ENCODE data around the gene POLQ.
"Not testable (repeated sequence)": the region's sequence is repeated elsewhere in the genome, so short reads cannot be mapped to it uniquely, and the experiment has no call there.

Gene POLQ

DNA sequence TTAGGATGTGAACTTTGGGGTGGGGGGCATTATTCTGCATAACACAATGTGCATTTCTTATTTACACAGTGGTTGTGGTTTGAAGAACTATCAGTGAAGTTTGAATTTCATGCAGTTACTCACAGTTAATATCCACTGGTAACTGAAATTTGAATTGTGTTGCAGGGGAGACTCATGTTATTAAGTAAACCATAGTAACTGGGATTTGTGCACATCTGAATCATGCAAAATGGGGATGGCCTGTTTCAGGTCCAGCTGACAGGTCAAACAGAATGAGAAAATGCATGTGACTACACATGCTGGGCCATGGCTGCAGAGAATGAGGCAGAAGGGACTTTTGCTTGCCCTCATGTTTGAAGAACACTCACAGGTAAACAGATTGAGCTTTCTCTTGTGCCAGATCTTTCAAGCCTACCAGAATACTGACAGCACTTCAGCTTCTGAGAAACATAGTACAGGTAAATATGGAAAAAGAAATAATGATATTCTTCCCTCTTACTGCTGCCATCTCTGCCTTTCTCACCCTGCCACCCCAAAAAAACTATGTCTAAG lies 115.0 kb downstream of the POLQ start:
- no peak for DNase-seq (ENCODE audit: low read depth in 2 of 2)

DNA sequence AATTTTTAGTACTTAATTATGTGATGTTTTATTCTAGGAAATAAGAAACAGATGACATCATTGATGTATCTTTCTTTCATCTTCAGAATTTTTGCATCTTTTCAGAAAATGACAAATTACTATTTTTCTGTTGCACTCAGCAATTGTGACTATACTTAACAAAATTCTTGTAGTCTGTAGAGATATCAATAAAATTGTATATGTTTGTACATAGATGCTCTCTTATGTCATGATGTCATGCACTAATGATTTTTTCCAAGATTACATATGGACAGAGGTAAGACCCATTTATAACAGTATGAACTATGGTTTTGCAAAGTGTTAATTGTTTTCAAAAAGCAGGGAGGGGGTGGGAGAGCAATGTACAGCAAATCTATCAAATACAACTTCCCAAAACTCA lies 121.2 kb downstream of the POLQ start:
- no peak for DNase-seq (ENCODE audit: low read depth in 2 of 2)

DNA sequence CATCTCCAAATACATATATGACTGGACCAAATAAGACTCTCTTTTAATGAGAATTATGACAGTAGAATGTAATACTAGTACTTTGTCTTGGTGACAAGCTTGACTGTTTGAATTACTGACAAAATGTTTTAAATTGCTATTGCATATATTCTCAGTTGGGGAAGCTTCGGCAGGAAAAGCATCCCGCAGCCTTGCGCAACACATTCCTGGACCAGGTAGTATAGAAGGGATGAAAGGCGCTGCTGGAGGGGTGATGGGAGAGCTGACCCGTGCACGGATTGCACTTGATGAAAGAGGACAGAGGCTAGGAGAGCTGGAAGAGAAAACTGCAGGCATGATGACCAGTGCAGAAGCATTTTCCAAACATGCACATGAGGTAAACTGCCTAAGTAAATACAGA lies 127.6 kb downstream of the POLQ start:
- DNase-seq (ENCODE audit: low read depth in 2 of 2) = no peak

DNA sequence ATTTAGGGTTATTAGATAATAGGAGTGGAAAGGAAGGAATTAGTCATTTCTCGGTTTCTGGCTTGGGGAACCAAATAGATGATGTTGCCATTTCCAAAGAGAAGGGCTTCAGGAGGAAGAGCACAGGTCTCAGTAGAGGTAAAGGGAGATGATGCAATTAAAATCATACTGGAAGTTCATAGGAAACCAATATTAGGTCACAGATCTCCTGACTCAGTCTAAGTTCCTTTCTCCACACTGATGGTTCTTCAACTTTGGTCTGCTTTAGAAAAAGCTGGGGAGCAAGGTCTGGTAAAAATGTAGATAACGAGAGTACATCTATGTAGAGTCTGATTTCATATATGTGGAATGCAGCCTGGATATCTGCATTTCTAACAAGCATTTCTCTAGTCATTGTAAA lies 130.9 kb downstream of the POLQ start:
- no peak for DNase-seq (ENCODE audit: low read depth in 2 of 2)

DNA sequence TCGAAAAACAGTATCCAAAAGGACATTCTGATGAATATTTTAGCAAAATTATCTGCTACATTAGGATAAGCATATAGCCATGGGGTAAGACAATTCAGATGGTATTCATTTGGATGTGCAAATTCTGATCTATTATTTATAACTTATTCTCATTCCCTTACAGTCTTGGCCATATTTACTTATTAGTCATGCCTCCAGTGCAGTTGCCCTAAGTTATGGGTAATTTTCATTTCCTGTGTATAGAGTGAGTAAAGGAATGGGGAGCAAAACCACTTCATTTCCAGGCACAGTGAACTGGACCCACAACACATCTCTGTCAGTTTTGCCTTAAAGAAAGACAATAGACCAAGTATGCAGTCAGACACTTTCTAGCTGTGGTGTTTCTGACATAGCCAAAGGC lies 134.3 kb downstream of the POLQ start:
- no peak for DNase-seq (ENCODE audit: low read depth in 2 of 2)

DNA sequence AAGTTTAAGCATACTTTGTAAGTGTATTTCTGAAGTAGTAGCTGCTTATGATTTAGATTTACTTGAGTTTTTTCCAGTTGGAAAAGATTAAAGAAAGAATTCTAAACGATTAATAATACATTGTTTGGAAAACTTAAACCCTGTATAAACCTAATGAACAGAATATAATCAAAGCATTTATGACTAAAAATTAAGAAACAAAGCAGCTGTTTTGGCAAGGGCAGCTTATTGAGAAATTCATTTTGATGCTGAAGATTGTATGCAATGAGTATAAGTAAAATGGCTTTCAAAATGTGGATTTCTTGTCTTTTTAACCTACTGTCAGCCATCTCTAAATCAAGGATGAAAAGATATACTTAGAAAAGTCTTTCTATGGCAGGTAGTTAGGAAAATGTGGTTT lies 140.2 kb downstream of the POLQ start:
- DNase-seq (ENCODE audit: low read depth in 2 of 2) = no peak

DNA sequence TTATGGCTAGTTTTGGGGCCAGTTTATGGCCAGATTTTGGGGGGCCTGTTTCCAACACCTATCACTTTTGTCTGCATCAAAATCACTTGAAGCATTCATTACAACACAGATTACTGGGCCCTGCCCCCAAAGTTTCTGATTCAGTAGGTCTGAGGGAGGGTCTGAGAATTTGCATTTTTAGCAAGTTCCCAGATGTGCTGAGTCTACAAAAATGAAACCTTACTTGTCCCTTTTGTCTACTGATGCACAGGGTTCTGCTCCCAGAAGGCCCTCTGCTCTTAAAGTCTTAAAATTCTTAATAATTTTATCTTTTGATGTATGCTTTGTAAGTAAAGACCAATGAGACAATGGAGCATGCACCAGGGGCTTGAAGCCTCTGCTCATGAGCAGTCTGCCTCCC lies 146.0 kb downstream of the POLQ start:
- DNase-seq (ENCODE audit: low read depth in 2 of 2) = no peak

DNA sequence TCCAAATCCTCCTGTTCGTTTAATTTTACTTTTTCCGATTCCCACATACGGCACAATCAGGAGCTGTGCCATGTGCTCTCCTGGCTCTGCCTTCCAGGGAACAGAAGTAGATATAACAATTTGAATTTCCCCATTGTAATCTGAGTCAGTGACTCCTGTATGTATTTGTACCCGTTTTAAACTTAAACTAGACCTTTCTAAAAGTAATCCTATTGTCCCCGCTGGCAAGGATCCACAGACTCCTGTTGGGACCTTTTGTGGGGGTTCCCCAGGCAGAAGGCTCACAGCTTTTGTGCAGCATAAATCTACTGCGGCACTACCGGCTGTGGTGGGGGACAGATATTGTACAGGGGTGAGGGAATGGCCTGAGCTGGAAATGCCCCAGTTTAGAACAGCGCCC lies 147.7 kb downstream of the POLQ start:
- DNase-seq (ENCODE audit: low read depth in 2 of 2) = not testable (repeated sequence)

DNA sequence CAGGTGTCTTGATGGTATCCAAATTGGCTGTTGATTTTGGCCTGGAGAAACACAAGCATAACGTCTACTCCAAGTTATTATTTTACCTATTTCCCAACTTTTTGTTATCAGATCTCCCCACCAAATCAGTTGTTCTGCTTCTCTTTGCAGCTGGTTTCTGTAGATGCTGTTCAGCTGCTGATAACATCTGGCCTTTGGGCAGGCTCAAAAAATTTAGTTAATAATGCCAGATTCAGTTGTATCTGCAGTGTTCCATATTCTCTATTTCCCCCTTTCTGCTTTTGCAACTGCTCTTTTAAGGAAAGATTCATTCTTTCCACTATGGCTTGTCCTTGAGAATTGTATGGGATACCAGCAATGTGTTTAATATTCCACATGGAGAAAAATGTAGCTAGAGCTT lies 149.8 kb downstream of the POLQ start:
- DNase-seq (ENCODE audit: low read depth in 2 of 2) = not testable (repeated sequence)

DNA sequence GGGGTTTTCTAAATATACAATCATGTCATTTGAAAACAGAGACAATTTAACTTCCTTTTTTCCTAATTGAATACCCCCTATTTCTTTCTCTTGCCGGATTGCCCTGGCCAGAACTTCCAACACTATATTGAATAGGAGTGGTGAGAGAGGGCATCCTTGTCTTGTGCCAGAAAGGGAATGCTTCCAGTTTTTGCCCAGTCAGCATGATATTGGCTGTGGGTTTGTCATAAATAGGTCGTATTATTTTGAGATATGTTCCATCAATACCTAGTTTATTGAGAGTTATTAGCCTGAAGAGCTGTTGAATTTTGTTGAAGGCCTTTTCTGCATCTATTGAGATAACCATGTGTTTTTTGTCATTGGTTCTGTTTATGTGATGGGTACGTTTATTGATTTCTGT lies 157.5 kb downstream of the POLQ start:
- DNase-seq (ENCODE audit: low read depth in 2 of 2) = not testable (repeated sequence)

Data from stimulated activated CD8-positive, alpha-beta memory T cell treated with anti-CD3 and anti-CD28 coated beads, Interleukin-15, amount 100 ng/mL, for 4 hours (primary cell).